Neutrophil (primary cell): ENCODE data around the gene RARB.

Experiments
- H3K27ac ChIP-seq: fragments of 200-600 bp; sonication (generic); 2 replicates; pipeline ENCODE4 v1.5.1; 2016; ENCODE audit warnings: mild to moderate bottlenecking, moderate library complexity
- H3K27me3 ChIP-seq: fragments of 200-600 bp; sonication (generic); 2 replicates; pipeline ENCODE4 v1.6.0; 2016; ENCODE audit warnings: mild to moderate bottlenecking
- H3K36me3 ChIP-seq: fragments of 200-600 bp; sonication (generic); 2 replicates; pipeline ENCODE4 v1.5.1; 2017
- H3K4me1 ChIP-seq, 2 experiments: fragments of 200-600 bp in 1 of 2; sonication (generic) in 1 of 2; 1 replicate in 1 of 2; 2 replicates in 1 of 2; pipeline versions ENCODE4 v1.5.1 to v1.6.1; 2013 to 2016; ENCODE audit warnings: low read depth in 1 of 2, low read length in 1 of 2, mild to moderate bottlenecking in 1 of 2, moderate library complexity in 1 of 2; ENCODE audit not compliant: control insufficient read depth in 1 of 2, insufficient read depth in 1 of 2
- H3K4me3 ChIP-seq, 2 experiments: fragments of 200-600 bp in 1 of 2; sonication (generic) in 1 of 2; 1 replicate in 1 of 2; 2 replicates in 1 of 2; pipeline ENCODE4 v1.5.1; 2013 to 2016; ENCODE audit warnings: low read depth in 1 of 2, low read length in 1 of 2, mild to moderate bottlenecking in 1 of 2, moderate library complexity in 1 of 2
- H3K9me3 ChIP-seq: fragments of 200-600 bp; sonication (generic); 2 replicates; pipeline ENCODE4 v1.5.1; 2016
- TF ChIP-seq, protein P1 (sequence below): fragments of 200-600 bp; sonication (generic); IDR thresholded peaks from 2 replicates; pipeline ENCODE4 v1.5.1; 2016; ENCODE audit warnings: antibody characterized with exemption

Gene RARB

DNA sequence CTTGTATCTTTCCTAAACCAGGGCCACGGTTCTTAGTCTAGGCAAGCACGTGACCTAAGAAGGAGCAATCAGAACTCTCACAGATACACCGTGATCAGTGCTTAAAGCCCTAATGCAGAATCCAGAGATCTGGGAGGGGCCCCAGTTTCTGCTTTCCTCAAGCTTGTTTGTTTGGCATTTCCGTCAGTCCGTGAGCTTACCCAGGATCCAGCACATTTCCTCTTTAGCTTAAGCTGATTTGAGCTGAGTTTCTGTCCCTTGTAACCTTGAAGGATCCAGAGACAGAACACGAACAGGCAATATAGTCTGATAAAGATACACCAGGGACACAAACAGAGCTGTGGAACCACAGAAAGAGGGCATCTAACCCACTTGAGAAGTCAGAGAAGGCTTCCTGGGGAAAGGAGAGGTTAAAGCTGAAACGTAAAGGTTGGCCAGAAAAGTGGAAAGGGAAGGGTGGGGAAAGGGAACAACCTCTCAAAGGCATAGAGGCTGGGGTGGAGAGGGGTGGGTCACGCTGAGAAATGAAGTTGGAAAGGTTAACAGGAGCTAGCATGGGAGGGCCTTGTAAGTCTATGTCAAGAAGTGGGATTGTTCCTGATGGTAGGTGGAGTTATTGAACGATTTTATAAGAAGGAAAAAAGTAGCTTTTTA, 42.1 kb upstream of the RARB start:
- no peaks in the 10 kb centered on the region for H3K4me1 ChIP-seq
- no peak overlapping the region for H3K4me3 ChIP-seq

GRCh38 chr3:25386686-25387255, 41.3 kb upstream of the RARB start:
- no peaks in the 10 kb centered on the region for H3K27me3 ChIP-seq
- no peak overlapping the region for H3K27ac ChIP-seq
- H3K9me3 ChIP-seq = no peaks in the 10 kb centered on the region
- no peaks in the 10 kb centered on the region for H3K36me3 ChIP-seq
- TF ChIP-seq, protein P1, sequence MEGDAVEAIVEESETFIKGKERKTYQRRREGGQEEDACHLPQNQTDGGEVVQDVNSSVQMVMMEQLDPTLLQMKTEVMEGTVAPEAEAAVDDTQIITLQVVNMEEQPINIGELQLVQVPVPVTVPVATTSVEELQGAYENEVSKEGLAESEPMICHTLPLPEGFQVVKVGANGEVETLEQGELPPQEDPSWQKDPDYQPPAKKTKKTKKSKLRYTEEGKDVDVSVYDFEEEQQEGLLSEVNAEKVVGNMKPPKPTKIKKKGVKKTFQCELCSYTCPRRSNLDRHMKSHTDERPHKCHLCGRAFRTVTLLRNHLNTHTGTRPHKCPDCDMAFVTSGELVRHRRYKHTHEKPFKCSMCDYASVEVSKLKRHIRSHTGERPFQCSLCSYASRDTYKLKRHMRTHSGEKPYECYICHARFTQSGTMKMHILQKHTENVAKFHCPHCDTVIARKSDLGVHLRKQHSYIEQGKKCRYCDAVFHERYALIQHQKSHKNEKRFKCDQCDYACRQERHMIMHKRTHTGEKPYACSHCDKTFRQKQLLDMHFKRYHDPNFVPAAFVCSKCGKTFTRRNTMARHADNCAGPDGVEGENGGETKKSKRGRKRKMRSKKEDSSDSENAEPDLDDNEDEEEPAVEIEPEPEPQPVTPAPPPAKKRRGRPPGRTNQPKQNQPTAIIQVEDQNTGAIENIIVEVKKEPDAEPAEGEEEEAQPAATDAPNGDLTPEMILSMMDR = no peak
- H3K4me1 ChIP-seq = no peaks in the 10 kb centered on the region
- H3K4me3 ChIP-seq = no peak overlapping the region

More for the DNA sequence above, 42.1 kb upstream of the RARB start:
- no peak overlapping the region for H3K27ac ChIP-seq
- no peaks in the 10 kb centered on the region for H3K27me3 ChIP-seq
- TF ChIP-seq, protein P1 = no peak
- no peaks in the 10 kb centered on the region for H3K36me3 ChIP-seq
- H3K9me3 ChIP-seq = no peaks in the 10 kb centered on the region

GRCh38 chr3:25390605-25391004, 37.5 kb upstream of the RARB start:
- Histone ChIP-seq H3K36me3 (no peaks in the 10 kb centered on the region), H3K27me3 (no peaks in the 10 kb centered on the region), H3K9me3 (no peaks in the 10 kb centered on the region), H3K27ac (no peak overlapping the region), H3K4me1 (no peaks in the 10 kb centered on the region), H3K4me3 (no peak overlapping the region)
- TF ChIP-seq, protein P1 = no peak

- TF ChIP-seq, protein P1 = no peak
- H3K4me3 ChIP-seq = no peak overlapping the region
- H3K4me1 ChIP-seq = no peaks in the 10 kb centered on the region
- H3K27ac ChIP-seq = no peak overlapping the region
- H3K9me3 ChIP-seq = no peaks in the 10 kb centered on the region
- H3K36me3 ChIP-seq = no peaks in the 10 kb centered on the region
- no peaks in the 10 kb centered on the region for H3K27me3 ChIP-seq
Observed at GRCh38 chr3:25396251-25396650, 31.8 kb upstream of the RARB start.

- H3K27ac ChIP-seq = no peak overlapping the region
- H3K9me3 ChIP-seq = no peaks in the 10 kb centered on the region
- no peaks in the 10 kb centered on the region for H3K27me3 ChIP-seq
- no peaks in the 10 kb centered on the region for H3K4me1 ChIP-seq
- H3K4me3 ChIP-seq = no peak overlapping the region
- TF ChIP-seq, protein P1 = no peak
- H3K36me3 ChIP-seq = no peaks in the 10 kb centered on the region
Observed at GRCh38 chr3:25396686-25397085, 31.4 kb upstream of the RARB start.
